GM12878 (cell line): ENCODE data around the gene COL7A1. TPM values are rescaled to one million over a fixed set of nuclear protein-coding genes. Genes with fewer than 3 reads are reported as not detected.

Experiments
- ATAC-seq: fragments of 200-7000 bp; cut with Tn5 transposase; 3 replicates; pipeline ENCODE4 v1.9.1; 2020; ENCODE audit warnings: mild to moderate bottlenecking, moderate library complexity
- BruUV-seq: library from RNA; stranded (reverse); fragments of 400-500 nt; replicated peaks from 2 replicates; lab custom pipeline; 2021; lab: Mats Ljungman, UMichigan
- CTCF ChIA-PET: fragments of 300-600 bp; sonication (Branson Sonifier 250); formaldehyde crosslinking; extraction: SDS; loops from one replicate; lab custom pipeline; 2021; ENCODE audit warnings: inconsistent platforms; lab: Yijun Ruan, JAX
- POLR2A ChIA-PET: fragments of 350-600 bp; formaldehyde crosslinking; extraction: SDS; loops from one replicate; lab custom pipeline; 2021; ENCODE audit warnings: inconsistent platforms; lab: Charles Lee
- RAD21 ChIA-PET: fragments of 300-600 bp; sonication (Branson Sonifier 250); formaldehyde crosslinking; loops from one replicate; lab custom pipeline; 2023; ENCODE audit warnings: antibody characterized with exemption; ENCODE audit not compliant: unreplicated experiment; lab: Charles Lee
- SMC1A ChIA-PET: fragments of 300-600 bp; sonication (Branson Sonifier 250); formaldehyde crosslinking; loops from one replicate; lab custom pipeline; 2023; ENCODE audit not compliant: unreplicated experiment, uncharacterized antibody; lab: Charles Lee
- DNase-seq: peaks from one replicate; pipeline ENCODE4 v3.0.0-alpha.2; 2011; ENCODE audit warnings: low read depth, low spot score
- FAIRE-seq: peaks from 3 replicates; lab custom pipeline; 2011; peaks lifted over from hg19 to GRCh38; lab: Jason Lieb, UNC
- H2AFZ ChIP-seq: 2 replicates; pipeline ENCODE4 v1.6.0; 2011; ENCODE audit warnings: low read depth, low read length, control low read depth; ENCODE audit not compliant: control insufficient read depth
- H3K27ac ChIP-seq: 2 replicates; pipeline ENCODE4 v1.5.1; 2011; ENCODE audit warnings: control low read depth; ENCODE audit not compliant: control insufficient read depth, insufficient read depth
- H3K27me3 ChIP-seq, 2 experiments: replicated peaks in 1 of 2; 2 replicates each; pipeline versions ENCODE4 v1.6.0 to v1.6.1; 2011; ENCODE audit warnings: low read length in 1 of 2; ENCODE audit not compliant: control insufficient read depth in 2 of 2, insufficient read depth in 2 of 2
- H3K36me3 ChIP-seq, 2 experiments: 2 replicates each; pipeline ENCODE4 v1.5.1; 2011; ENCODE audit warnings: low read length in 1 of 2; ENCODE audit not compliant: control insufficient read depth in 2 of 2, insufficient read depth in 2 of 2
- H3K4me1 ChIP-seq: 2 replicates; pipeline ENCODE4 v1.6.1; 2011; ENCODE audit warnings: mild to moderate bottlenecking, low read length, moderate library complexity, mixed read lengths; ENCODE audit not compliant: control insufficient read depth, insufficient read depth
- H3K4me2 ChIP-seq: 2 replicates; pipeline ENCODE4 v1.6.0; 2011; ENCODE audit warnings: control low read depth; ENCODE audit not compliant: control insufficient read depth, insufficient read depth
- H3K4me3 ChIP-seq: fragments of 200-600 bp; sonication (generic); 2 replicates; pipeline ENCODE4 v1.5.1; 2016
- H3K79me2 ChIP-seq: 2 replicates; pipeline ENCODE4 v1.6.0; 2011; ENCODE audit warnings: low read length; ENCODE audit not compliant: control insufficient read depth, insufficient read depth
- H3K9ac ChIP-seq: 2 replicates; pipeline ENCODE4 v1.8.0; 2011; ENCODE audit warnings: low read length, control low read depth, mixed read lengths; ENCODE audit not compliant: control insufficient read depth, insufficient read depth
- H3K9me3 ChIP-seq: replicated peaks from 3 replicates; pipeline ENCODE4 v1.5.1; 2011; ENCODE audit warnings: mild to moderate bottlenecking, low read length; ENCODE audit not compliant: control insufficient read depth, insufficient read depth
- H4K20me1 ChIP-seq: 2 replicates; pipeline ENCODE4 v1.6.0; 2011; ENCODE audit not compliant: control insufficient read depth, insufficient read depth
- HDGF ChIP-seq: fragments of 450-650 bp; IDR thresholded peaks from 2 replicates; pipeline ENCODE4 v1.6.1; 2016; ENCODE audit warnings: antibody characterized with exemption
- PKNOX1 ChIP-seq: fragments of 450-650 bp; IDR thresholded peaks from 2 replicates; pipeline ENCODE4 v1.6.1; 2016; ENCODE audit warnings: mild to moderate bottlenecking
- SREBF2 ChIP-seq: IDR thresholded peaks from 2 replicates; pipeline ENCODE4 v1.6.1; 2012; ENCODE audit warnings: mild to moderate bottlenecking, low read length
- STAT1 ChIP-seq: fragments of 450-650 bp; conservative IDR thresholded peaks from 2 replicates; pipeline ENCODE4 v1.6.1; 2014; ENCODE audit warnings: antibody characterized with exemption, mild to moderate bottlenecking
- ZBTB4 ChIP-seq: fragments of 450-650 bp; formaldehyde crosslinking; IDR thresholded peaks from 2 replicates; pipeline ENCODE4 v1.4.0; 2022; ENCODE audit warnings: mild to moderate bottlenecking, moderate library complexity
- ZNF24 ChIP-seq: fragments of 450-650 bp; IDR thresholded peaks from 2 replicates; pipeline ENCODE4 v1.6.1; 2017; ENCODE audit warnings: antibody characterized with exemption, mild to moderate bottlenecking
- ZNF592 ChIP-seq: fragments of 450-650 bp; IDR thresholded peaks from 2 replicates; pipeline ENCODE4 v1.6.1; 2017; ENCODE audit warnings: mild to moderate bottlenecking, moderate library complexity
- WGBS: methylation state at CpG from one replicate; pipeline ENCODE4 v1.1.6; 2016; ENCODE audit warnings: low lambda C conversion rate; ENCODE audit not compliant: insufficient replicate concordance, insufficient coverage; ENCODE audit errors: missing lambda C conversion rate; 5-methylcytosine and 5-hydroxymethylcytosine counted together
- in situ Hi-C: fragments of 300-500 bp; cut with MboI; formaldehyde crosslinking; loops from 9 replicates; pipeline ENCODE4 v1.14.3; 2018; ENCODE audit warnings: mixed read lengths
- intact Hi-C: fragments of 100-400 bp; cut with micrococcal nuclease; formaldehyde crosslinking; loops from one replicate; pipeline ENCODE4 v1.14.2; 2022; ENCODE audit not compliant: unreplicated experiment
- polyA plus RNA-seq, 11 experiments: library from polyadenylated mRNA; depleted of rRNA in 4 of 11; unstranded in 6 of 11; stranded (reverse) in 5 of 11; fragments of >200 nt; fragmentation: Nextera tagmentation in 4 of 11; fragmentation: Illumina TruSeq in 1 of 11; extraction: Ambion mirVana in 4 of 11; extraction: Trizol in 1 of 11; gene quantifications; 1 replicate in 1 of 11; 2 replicates in 10 of 11; pipeline versions ENCODE4 v1.2.1 to v1.2.3, GENCODE V29; 2011 to 2016; ENCODE audit warnings: inconsistent platforms in 2 of 11, missing spikeins in 2 of 11, low read depth in 1 of 11
- total RNA-seq, 4 experiments: library from RNA; depleted of rRNA in 3 of 4; stranded (reverse); fragments of >200 nt in 3 of 4; fragmentation: Illumina TruSeq in 1 of 4; extraction: Trizol in 1 of 4; gene quantifications; 2 replicates each; pipeline versions ENCODE4 v1.2.1 to v1.2.3, GENCODE V29; 2013 to 2021

The COL7A1 gene
- total and polyA plus RNA-seq, 10 of the 15 experiments (the other 5 are each of a cell fraction or from before 2014, with no cell fraction given): 0.01 to 1.9 (median 0.29) TPM; not detected in 1

GRCh38 chr3:48568476-48568875 lies 26.7 kb downstream of the COL7A1 start (continued):
- TF ChIP-seq ZBTB4 (CRISPR knock-in tag) (no peak), STAT1 (no peak), ZNF592 (no peak), ZNF24 (no peak)

- no peaks in the 10 kb centered on the region for H3K27me3 ChIP-seq
- no peak for DNase-seq
- no peaks in the 10 kb centered on the region for H4K20me1 ChIP-seq
- intact Hi-C loops: no loop called here
- no peak overlapping the region for H3K4me2 ChIP-seq
- in situ Hi-C loops: no loop called here
- no peaks in the 10 kb centered on the region for H3K4me1 ChIP-seq
- 32% methylated on average over 11 of the region's 11 CpGs for WGBS
- H3K9me3 ChIP-seq: no peaks in the 10 kb centered on the region
- ChIA-PET RAD21 (no interaction called here), CTCF (interaction anchor here (1.6 kb wide), 1 partner anchor 10 kb away, joined by 4 read pairs; no protein-coding TSS in a partner anchor), POLR2A (no interaction called here), SMC1A (no interaction called here)
- no peak overlapping the region for H3K9ac ChIP-seq
- H3K4me3 ChIP-seq: no peak overlapping the region
- no peak overlapping the region for H3K27ac ChIP-seq
- no peaks in the 10 kb centered on the region for H3K79me2 ChIP-seq
- no peak for FAIRE-seq
- H2AFZ ChIP-seq: no peak overlapping the region
- no peaks in the 10 kb centered on the region for H3K36me3 ChIP-seq
- BruUV-seq: no TSS peak
- TF ChIP-seq HDGF: no peak
- TF ChIP-seq SREBF2: no peak
- no peak for TF ChIP-seq PKNOX1
- no peak for ATAC-seq
Observed at GRCh38 chr3:48567500-48567899, 27.6 kb downstream of the COL7A1 start.
